Subcutaneous abdominal adipose tissue (tissue), 5 donors: ENCODE data around the gene CDHR3.

Experiments used
- H3K27ac ChIP-seq: one replicate; pipeline ENCODE4 v1.7.0; 2013; ENCODE audit warnings: low read depth, mild to moderate bottlenecking, inconsistent platforms, low read length, moderate library complexity
- H3K27me3 ChIP-seq, 5 donors: one replicate each; pipeline ENCODE4 v1.7.0; 2013; ENCODE audit warnings: low read length in 5 of 5, inconsistent platforms in 1 of 5; ENCODE audit not compliant: control insufficient read depth in 5 of 5, insufficient read depth in 4 of 5
- H3K36me3 ChIP-seq, 5 donors: one replicate each; pipeline ENCODE4 v1.7.0; 2013; ENCODE audit warnings: low read length in 5 of 5; ENCODE audit not compliant: control insufficient read depth in 5 of 5, insufficient read depth in 5 of 5
- H3K4me1 ChIP-seq, 5 donors: one replicate each; pipeline ENCODE4 v1.7.0; 2013; ENCODE audit warnings: low read length in 5 of 5, mild to moderate bottlenecking in 3 of 5, moderate library complexity in 1 of 5; ENCODE audit not compliant: control insufficient read depth in 5 of 5, insufficient read depth in 5 of 5
- H3K4me3 ChIP-seq, 5 donors: one replicate each; pipeline ENCODE4 v1.7.0; 2013; ENCODE audit warnings: low read length in 5 of 5, low read depth in 1 of 5
- H3K9ac ChIP-seq, 5 donors: one replicate each; pipeline ENCODE4 v1.7.0; 2013; ENCODE audit warnings: low read length in 5 of 5, mild to moderate bottlenecking in 4 of 5, moderate library complexity in 3 of 5
- H3K9me3 ChIP-seq, 5 donors: one replicate each; pipeline ENCODE4 v1.7.0; 2013; ENCODE audit warnings: low read length in 5 of 5; ENCODE audit not compliant: control insufficient read depth in 5 of 5
- donor health status: healthy.
- donor health status: healthy.
- donor health status: healthy.
- donor health status: healthy.
- donor health status: healthy.

CDHR3 gene

GRCh38 chr7:106054156-106054910, 91.3 kb downstream of the CDHR3 start:
- no peak overlapping the region for H3K27ac ChIP-seq
- no peaks in the 10 kb centered on the region for H3K27me3 ChIP-seq
- no peaks in the 10 kb centered on the region for H3K9me3 ChIP-seq
- H3K4me1 ChIP-seq = peaks cover 6 to 31% (median 25%) of the 10 kb centered on the region in 5 donors
- H3K36me3 ChIP-seq = no peaks in the 10 kb centered on the region
- H3K4me3 ChIP-seq = no peak overlapping the region
- H3K9ac ChIP-seq = no peak overlapping the region

GRCh38 chr7:106054971-106055532, 92.0 kb downstream of the CDHR3 start:
- no peak overlapping the region for H3K9ac ChIP-seq
- no peaks in the 10 kb centered on the region for H3K27me3 ChIP-seq
- H3K4me3 ChIP-seq = no peak overlapping the region
- H3K9me3 ChIP-seq = no peaks in the 10 kb centered on the region
- peaks cover 6 to 30% (median 26%) of the 10 kb centered on the region in 5 donors for H3K4me1 ChIP-seq
- no peaks in the 10 kb centered on the region for H3K36me3 ChIP-seq
- H3K27ac ChIP-seq = no peak overlapping the region

DNA sequence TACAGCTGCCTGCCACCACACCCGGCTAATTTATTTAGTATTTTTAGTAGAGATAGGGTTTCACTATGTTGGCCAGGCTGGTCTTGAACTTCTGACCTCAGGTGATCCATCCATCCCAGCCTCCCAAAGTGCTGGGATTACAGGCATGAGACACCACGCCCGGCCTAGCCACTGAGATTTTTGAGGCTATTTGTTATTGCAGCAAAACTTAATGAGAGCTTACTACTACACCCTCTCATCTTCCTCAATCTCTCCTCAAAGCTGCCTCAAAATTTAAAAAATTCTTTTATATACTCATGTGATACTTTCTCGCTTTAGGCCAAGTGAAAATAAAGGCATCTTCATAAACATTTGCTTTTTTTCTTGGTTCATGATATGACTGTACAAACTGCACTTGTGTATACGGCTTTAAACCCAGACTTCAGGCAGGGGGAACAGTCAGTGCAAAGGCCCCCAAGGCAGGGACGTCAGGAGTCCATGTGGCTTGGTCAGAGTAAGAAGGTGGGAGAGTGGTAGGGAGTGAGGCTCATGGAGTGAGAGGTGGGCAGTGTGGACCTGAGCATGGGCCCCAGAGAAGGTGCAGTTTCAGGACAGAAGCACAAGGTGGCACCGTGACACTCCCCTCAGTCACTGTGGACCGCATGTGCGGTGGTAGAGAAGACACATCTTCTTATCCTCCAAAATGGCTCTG, 93.6 kb downstream of the CDHR3 start:
- H3K9me3 ChIP-seq = no peaks in the 10 kb centered on the region
- no peak overlapping the region for H3K4me3 ChIP-seq
- H3K27me3 ChIP-seq = no peaks in the 10 kb centered on the region
- no peak overlapping the region for H3K9ac ChIP-seq
- no peaks in the 10 kb centered on the region for H3K36me3 ChIP-seq
- H3K27ac ChIP-seq = no peak overlapping the region
- H3K4me1 ChIP-seq = peaks cover 0 to 20% (median 19%) of the 10 kb centered on the region in 5 donors

DNA sequence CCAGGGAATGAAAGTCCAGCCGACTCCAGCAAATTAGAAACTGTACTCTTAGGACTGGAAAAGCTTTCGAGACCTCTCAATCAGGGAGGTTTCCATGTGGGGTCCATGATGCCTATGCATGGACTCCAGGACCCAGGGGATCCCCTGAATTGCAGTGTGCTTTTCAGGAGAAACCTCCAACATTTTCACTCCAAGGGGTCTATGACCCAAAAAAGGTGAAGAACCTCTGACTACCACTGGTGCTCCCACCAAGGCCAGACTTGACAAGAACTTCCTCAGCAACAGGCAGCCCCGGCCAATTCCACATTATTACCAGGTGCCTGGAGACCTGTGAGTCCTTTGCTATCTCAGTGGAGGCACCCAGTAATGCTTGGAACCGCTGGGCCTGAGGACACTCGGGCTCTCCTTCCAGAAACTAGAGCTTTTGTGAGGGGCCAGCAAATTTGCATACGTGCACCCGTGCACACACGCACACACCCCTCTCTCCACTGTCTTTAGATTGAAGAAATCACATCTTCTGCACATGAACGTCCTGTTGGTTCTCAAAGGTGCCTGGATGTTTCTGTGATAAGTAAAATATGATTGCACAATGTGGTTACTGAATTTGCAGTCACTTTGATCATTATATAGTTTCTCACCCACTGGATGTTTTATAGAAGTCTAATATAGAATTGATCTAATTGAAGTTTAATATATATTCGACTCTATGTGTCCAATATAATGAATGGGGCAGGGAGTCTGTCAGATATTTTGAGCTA, 94.3 kb downstream of the CDHR3 start:
- H3K9me3 ChIP-seq = no peaks in the 10 kb centered on the region
- H3K4me3 ChIP-seq = no peak overlapping the region
- H3K36me3 ChIP-seq = no peaks in the 10 kb centered on the region
- no peaks in the 10 kb centered on the region for H3K27me3 ChIP-seq
- H3K4me1 ChIP-seq = peaks cover 0 to 27% (median 20%) of the 10 kb centered on the region in 5 donors
- H3K9ac ChIP-seq = no peak overlapping the region
- no peak overlapping the region for H3K27ac ChIP-seq

- no peaks in the 10 kb centered on the region for H3K27me3 ChIP-seq
- H3K9ac ChIP-seq = no peak overlapping the region
- no peaks in the 10 kb centered on the region for H3K9me3 ChIP-seq
- H3K27ac ChIP-seq = no peak overlapping the region
- peaks cover 0 to 29% (median 22%) of the 10 kb centered on the region in 5 donors for H3K4me1 ChIP-seq
- H3K4me3 ChIP-seq = no peak overlapping the region
- H3K36me3 ChIP-seq = no peaks in the 10 kb centered on the region
Observed at GRCh38 chr7:106057962-106058927, 95.2 kb downstream of the CDHR3 start.

GRCh38 chr7:106058928-106059324, 95.9 kb downstream of the CDHR3 start:
- Histone ChIP-seq H3K9me3 (no peaks in the 10 kb centered on the region), H3K27ac (no peak overlapping the region), H3K27me3 (no peaks in the 10 kb centered on the region), H3K4me3 (no peak overlapping the region), H3K4me1 (peaks cover 0 to 35% (median 25%) of the 10 kb centered on the region in 5 donors), H3K9ac (no peak overlapping the region), H3K36me3 (no peaks in the 10 kb centered on the region)

- Histone ChIP-seq H3K27me3 (no peaks in the 10 kb centered on the region), H3K27ac (no peak overlapping the region), H3K4me1 (peaks cover 0 to 41% (median 30%) of the 10 kb centered on the region in 5 donors)
Observed at GRCh38 chr7:106059556-106059955, 96.5 kb downstream of the CDHR3 start.

GRCh38 chr7:106060394-106060920, 97.4 kb downstream of the CDHR3 start:
- no peaks in the 10 kb centered on the region for H3K9me3 ChIP-seq
- H3K4me3 ChIP-seq = no peak overlapping the region
- no peak overlapping the region for H3K27ac ChIP-seq
- H3K27me3 ChIP-seq = no peaks in the 10 kb centered on the region
- H3K36me3 ChIP-seq = no peaks in the 10 kb centered on the region
- H3K9ac ChIP-seq = no peak overlapping the region
- H3K4me1 ChIP-seq = peaks cover 2 to 50% (median 39%) of the 10 kb centered on the region in 5 donors

More at GRCh38 chr7:106059556-106059955, 96.5 kb downstream of the CDHR3 start:
- Histone ChIP-seq H3K9me3 (no peaks in the 10 kb centered on the region), H3K9ac (no peak overlapping the region), H3K4me3 (no peak overlapping the region), H3K36me3 (no peaks in the 10 kb centered on the region)
